Measurements from ENCODE around the gene LYRM2.

The LYRM2 gene, protein sequence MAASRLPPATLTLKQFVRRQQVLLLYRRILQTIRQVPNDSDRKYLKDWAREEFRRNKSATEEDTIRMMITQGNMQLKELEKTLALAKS

DNA sequence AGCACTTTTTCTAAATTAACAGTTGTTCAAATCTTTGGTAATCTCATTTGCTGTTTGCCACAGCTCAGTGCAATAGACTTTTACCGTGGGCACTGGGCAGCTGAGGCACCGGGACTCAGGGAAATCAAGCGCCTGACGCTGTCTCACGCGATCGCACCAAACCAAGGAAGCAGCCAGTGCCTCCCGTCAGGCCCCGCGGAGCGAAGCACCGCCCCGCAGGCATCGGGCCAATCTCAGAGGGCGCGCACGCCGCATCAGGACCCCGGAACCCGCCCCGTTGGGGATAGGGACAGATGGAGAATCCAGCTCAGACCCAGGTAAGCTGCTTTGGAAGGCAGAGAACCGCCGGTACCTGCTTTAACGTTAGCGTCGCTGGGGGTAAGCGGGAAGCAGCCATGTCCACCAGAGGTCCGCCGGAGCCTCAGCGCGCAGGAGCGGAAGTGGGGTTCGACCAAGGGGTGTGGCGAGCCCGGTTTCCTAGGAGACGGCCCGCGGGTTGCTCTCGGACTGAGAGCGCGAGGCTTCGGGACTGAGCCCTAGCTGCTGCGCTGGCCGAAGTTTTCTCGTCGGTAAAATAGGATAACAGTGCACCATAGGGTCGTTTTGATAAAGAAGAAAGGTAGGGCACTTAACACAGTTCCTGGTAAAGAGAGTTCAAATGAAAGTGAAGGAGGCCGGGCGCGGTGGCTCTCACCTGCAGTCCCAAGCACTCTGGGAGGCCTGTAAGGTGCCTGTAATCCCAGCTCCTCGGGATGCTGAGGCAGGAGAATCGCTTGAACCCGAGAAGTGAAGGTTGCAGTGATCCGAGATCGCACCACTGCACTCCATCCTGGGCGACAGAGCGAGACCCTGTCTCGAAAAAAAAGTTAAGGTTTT is at the start of gene LYRM2:
Gene LYRM2 (minus strand): TSS at position 428 of the 876 bp plus-strand sequence. CDS start 31 bp downstream, at position 397.
- peak; percentile 64 for DNase-seq

DNA sequence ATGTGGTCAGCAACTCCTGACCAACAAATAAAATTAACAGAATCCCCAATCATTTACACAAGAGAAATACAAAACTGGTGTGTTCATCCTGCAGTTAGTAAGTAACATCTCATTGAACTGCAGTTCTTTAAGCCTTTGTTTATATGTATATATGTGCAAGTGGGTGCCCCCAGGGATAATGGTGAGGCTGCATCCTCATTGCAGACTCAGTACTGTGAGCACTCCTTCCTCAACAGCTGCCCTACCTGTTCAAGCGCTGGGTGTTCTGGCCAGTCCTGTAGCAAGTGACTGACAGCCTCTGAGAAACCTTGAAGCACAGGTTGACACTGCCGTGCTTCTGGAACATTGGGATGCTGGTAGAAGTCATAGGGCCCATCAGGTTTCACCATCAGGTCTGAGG is 49.8 kb upstream of the LYRM2 start:
- DNase-seq = no peak

DNA sequence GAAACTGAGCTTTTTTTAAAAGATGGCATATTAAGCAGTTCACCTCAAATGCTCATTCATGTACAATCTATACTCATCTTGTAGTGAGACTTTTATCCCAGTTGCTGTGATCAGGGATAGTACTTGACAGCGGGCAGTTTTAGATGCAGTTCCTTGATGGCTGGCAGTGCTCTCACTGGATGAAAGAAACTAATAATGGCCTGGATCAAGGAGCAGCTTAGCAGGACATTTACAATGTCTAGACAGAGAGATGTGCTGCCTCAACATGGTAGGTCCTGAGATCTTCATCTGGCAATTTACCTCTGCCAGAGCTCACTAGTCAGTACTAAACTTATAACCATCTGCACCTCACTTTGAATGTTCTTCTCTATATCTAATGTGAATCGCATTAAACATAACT is 46.8 kb upstream of the LYRM2 start:
- DNase-seq = no peak

DNA sequence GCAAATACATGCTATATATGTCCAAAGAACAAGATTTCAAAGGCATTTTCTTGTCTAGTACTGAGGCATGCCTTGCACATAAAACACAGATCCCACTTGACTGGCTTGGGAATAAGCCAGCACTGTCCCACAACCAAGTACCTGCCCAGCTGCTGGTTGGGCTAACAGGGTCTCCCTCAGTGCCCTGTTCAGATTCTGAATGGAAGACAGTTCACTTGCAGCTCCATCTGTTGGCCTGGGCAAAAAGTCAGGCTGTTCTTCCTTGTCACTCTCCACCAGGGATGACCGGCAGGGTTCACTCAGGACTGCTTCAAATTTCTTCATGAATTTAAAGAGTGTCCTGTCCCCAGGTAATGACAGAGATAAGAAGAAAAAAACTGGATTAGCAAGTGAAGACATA is 44.4 kb upstream of the LYRM2 start:
- DNase-seq = no peak

DNA sequence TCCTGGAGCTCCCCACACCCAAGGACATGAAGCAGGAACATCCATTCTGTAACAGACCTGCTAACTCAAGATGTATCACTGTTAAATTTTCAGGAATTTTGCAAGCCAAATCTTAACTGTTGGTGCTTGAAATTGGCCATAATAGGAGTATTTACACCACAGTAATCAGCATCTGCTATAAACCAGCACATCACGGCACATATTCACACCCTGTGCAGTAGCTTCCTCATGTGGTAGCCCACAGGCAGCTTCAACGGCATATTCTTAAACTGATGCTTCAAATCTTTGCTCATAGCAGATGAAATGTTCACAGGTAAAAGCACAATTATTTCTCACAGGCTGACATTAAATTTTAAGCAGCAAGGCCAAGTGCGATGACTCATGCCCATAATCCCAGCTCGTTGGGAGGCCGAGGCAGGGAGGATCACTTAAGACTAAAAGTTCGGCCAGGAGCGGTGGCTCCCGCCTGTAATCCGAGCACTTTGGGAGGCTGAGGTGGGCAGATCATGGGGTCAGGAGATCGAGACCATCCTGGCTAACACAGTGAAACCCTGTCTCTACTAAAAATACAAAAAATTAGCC is 43.5 kb upstream of the LYRM2 start:
- no peak for DNase-seq

DNA sequence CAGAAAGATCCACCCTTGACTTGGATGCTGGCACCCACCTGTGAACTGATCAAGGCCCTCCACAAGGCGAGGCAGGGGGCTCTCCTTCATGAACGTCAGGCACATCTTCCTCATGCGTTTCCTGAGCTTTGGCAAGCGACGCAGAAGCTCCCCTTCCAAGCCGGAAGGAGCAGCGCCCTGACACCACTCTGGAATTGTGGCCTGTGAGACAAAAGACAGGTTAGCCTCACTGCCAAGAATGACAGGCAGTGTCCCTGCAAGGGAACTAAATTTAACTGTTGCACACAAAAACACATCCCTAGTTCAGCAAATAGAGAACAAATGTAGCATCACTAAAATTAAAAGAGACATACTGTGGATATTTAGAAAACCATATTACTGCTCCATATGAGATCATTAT is 42.0 kb upstream of the LYRM2 start:
- DNase-seq = no peak

DNA sequence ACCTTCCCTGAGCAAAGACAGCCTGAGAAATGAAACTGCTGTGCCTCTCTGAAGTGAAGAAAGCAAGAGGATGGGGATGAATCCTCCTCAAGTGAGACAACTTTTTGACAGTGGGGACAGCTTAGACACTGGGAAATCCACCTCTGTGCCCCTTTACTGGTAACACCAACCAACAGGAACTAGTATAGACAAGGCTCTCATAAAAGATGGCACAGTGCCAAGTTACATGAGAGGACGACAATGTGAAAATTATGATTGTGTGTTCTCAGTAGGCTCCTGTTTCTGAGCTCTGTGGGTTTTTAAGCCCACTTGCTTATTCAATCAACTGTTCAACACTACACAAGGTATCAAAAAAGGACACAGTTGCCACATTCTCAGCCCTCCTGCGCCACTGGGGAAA is 41.6 kb upstream of the LYRM2 start:
- DNase-seq = no peak

DNA sequence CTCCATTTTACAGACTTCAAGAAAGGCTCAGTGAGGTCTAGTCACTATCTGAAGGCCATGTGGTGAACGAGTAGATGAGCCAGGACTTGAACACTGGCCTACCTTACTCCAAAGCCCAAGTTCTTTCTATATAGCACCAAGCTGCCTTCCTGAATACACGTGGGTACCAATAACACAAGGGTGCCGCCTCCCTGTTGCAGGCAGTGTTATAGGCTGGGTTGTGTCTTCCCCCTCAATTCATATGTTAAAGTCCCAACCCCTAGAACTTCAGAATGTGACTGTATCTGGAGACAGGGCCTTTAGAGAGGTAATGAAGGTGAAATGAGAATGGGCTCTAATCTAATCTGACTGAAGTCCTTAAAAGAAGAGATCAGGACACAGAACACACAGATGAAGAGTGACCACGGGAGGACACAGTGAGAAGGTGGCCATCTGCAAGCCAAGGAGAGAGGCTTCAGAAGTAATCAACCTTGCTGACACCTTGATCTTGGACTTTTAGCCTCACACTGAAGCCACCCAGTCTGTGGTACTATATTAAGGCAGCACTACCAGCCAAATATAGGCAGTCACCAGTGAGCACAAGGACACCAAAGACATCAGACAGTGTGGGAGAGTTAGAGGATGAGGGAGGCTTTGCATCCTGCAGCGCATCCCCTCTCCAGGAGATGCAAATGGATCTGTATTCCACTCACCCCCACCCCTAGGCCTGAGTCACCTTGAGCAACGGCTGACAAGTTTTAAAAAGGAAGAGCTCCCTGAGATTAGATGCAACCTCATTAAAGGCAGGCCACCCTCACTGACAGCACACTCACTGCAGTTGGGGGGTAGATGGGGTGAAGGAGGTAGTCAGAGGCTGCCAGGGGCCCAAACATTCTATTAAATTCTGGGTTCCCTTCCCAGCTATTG is 40.9 kb upstream of the LYRM2 start:
- DNase-seq = no peak

DNA sequence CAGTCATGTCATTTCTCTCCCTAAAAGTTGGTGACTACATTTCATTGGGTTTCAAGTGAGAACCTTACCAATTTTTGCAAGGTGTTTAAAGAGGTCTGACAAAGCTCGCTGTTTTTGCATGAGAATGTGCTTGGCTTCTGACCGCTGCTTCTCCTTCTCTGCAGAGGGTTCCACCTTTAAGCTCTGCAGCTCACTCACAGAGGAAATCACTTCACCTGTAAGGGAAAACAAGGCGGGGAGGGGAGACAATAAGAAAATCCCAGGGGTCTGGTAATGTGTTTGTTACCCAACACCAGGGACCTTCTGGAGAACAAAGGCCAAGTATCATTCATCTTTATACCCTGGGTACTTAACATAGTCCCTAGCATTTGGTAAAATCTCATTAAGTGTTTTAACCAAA is 40.0 kb upstream of the LYRM2 start:
- no peak for DNase-seq

DNA sequence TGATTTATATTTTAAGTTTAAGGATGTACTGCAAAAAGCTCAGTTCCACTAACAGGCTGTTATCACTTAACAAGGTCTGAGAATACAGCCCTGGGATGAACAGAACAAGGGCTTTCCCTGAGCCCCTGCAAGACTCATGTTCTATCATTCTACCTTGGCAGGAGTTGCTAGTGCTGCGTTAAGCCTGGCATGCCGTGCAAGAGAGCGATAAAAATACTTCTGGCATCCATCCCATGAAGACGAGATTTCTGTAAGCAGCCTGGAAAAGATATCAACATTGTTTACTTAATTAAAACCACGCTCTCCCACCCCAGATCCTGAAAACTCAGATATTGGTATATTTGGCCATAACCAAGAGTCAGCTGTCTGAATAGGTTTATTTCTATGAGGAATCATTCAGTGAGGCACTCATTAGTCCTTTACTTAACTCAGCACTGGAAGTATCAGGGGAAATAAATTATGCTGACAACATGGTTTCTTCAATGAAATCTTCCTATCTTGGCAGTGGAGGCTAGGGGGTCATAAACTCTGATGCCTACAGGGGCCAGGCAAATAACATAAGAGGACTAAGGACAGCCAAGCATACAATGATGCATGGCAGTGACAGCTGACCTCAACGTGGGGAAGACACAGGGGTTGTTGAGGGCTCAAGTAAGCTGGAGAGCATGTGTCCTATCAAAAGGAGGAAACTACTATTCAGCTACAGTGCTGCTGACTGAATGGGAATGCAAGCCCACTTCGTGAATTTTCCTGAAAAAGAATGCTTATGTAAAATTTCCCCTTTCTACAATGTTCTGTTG is 37.6 kb upstream of the LYRM2 start:
- no peak for DNase-seq

DNA sequence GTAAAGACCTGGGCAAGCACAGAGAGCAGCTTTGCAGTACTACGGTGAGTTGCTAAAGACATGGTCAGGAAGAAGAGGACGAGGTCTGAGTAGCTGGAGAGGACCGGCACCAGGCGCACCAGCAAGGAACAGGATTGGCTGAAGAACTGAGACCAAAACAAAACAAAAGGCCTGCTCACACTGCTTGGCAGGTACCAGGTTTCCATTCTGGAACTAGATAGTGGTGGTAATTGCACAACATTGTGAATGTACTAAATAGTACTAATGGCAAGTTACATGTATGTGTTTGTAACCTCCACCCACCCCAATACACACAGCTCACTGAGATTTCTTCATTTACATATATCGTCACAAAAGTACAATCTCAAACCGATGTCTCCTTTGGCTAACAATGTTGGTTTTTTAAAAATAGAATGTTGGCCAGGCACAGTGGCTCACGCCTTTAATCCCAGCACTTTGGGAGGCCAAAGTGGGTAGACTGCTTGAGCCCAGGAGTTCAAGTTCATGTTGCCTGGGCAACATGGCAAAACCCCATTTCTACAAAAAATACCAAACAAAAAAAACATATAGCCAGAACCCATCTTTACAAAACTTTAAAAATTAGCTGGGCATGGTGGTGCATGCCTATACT is 32.5 kb upstream of the LYRM2 start:
- DNase-seq = no peak

DNA sequence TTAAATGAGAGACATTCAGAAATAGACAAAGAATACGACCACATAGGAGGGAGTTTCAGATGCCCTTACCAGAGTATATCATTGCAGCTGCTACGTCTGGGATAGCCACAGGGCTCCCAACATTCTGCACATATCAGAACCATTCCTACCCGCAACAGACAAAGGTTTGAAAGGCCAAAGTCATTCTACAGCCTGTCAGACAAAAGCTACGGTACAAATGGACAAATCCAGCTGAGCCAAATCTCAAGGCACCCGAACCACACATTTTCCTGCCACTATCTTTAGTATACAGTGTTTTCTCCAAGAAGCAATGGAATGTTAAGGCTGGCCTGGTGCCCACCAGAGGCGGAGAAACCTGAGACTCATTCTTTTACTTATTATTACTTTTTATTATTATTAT is 30.5 kb upstream of the LYRM2 start:
- DNase-seq = no peak

DNA sequence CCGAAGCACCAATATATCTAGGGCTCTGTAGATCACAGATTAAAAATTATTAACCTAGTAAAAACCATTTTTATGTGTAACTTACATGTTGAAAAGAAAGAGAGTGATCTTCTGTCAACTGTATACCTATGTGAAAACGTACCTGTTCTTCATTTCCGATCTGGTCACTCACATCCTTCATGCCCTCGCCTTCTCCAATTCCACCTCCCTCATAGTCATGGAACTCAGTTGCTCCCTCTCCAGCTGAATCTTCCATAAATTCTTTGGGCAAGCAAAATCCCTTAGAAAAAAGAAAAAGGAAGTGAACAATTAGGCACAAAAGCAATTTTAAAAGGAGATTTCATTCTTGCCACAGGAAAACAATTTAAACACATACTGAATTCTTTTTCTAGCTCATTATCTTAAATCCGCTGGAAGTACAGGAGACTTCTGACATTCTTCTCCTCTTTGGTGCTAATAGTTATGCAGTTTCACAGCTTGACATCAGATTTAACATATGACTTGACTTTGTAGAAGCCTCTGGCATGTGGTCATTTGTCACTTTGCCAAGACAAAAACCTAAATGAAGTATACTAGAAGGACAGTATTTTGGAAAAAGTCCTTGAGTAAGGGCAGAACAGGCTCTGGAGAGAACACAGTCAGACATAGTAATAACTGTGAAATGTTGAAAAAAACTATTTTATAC is 29.5 kb upstream of the LYRM2 start:
- no peak for DNase-seq

DNA sequence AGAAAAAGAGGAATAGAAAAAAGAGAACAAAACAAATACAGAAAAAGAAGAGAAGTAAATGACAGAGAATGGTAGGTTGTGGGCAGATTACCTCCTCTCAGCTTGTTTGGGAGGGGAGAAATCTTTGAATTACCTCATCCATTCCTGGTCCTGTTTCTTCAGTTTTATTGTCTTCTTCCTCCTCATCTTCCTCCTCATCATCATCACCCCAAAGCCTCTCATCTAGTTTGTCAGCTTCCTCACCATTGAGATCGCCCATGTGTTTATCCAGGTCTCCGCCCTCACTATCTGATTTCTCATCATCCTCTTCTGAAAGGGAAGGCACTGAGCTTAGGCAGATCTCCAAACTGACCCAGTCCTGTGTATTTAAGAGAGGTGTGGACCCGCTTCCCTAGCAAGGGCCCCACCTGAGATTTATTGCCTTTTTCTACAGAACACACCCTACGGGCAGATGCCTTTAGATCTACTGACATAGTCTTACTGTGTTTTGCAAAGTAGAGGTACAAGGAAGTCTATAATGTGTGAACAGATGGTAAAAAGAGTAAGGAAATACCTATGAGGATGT is 24.2 kb upstream of the LYRM2 start:
- no peak for DNase-seq

DNA sequence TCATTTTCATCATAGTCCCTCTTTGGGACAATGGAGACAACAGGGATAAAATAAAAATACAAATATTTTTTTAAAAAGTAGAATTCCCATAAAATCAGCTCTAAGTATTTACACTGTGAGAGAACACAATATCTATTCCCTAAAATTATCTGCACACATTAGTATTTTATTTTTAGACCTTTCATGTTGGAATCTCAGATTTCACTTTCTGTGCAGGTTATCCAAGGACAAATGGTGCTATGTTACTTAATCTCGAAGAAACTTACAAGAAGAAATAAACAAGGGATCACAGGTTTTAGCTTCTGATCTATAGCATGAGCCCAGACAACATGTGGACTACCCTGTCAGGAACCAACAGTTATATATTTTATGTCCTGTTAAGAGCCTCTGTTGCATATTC is 23.0 kb upstream of the LYRM2 start:
- DNase-seq = no peak

DNA sequence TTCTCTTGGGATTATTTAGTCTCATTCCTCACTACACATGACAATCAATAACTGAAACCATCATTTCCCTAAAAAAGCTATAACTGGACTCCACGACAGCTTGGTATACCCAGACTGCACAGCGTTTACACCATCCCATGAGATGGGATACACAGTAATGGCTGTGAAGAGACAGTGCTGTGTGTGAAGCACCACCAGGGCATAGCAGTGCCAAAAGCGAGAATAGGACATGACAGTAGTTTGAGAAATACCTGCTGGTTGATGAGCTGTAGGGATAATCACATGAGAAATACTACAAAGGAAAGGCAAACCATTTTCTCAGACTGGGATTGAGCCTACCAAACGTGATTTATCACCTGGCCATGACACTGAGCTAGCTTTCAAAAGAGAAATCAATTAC is 22.4 kb upstream of the LYRM2 start:
- no peak for DNase-seq

DNA sequence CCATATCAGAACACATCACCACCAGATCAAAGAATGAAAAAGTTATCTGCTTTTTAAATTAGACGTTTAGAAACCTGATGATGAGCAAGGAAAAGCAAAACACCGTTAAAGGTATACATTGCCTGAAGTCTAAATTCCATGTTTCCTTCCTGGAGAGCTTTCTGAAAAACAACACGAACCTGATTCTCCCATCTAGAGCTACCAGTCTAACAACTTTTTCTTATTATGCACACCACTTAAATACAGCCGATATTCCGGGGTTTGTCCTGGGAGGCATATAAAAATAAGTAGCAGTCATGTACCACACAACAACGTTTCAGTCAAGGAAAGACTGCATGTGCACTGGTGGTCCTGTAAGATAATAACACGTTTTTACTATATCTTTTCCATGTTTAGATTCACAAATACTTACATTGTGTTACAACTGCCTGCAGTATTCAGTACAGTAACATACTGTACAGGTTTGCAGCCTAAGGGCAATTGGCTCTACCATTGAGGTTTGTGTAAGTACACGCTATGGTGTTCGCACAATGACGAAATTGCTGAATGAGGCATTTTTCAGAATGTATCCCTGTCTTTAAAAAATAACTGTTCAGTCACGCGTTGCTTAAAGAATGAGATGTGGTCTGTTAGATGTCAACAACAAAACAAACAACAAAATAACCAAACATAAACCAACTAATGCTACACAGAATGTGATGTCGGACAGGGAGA is 19.1 kb upstream of the LYRM2 start:
- DNase-seq = no peak

DNA sequence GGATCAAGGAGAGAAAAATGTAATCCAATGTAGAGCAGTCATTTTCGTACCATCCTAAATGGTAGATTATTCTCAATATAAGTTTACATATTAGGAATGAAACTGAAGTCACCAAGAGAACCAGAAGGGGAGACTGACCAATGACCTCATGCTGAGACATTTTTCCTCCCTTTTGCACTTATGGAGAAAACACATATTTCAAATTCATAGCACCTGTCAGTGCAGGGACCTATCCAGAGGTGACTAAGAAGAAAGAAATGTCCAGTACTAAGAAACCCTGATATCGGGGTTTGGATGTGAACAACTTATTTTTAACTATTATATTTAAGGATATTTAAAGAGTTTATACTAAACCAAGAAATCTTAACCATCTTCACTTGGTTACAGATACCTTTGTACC is 16.6 kb upstream of the LYRM2 start:
- DNase-seq = no peak

DNA sequence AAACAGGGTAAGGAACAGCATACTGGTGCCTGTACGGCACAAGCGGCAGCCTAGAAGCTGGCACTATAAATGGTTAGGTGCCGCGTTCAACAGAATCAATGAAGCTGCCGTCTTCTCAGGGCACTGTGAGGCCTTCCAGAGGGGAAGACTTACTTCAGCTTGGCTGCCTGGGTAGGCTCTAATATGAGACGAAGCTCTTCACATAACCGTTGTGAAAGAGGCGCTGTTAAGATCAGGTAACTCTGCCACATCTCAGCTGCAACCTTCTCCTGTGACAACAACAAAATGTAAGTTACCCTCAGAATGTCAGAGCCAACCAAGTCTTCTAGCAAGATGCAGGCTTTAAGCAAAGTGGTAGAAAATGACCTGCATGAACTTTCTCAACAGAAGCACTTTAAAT is 12.0 kb upstream of the LYRM2 start:
- no peak for DNase-seq

DNA sequence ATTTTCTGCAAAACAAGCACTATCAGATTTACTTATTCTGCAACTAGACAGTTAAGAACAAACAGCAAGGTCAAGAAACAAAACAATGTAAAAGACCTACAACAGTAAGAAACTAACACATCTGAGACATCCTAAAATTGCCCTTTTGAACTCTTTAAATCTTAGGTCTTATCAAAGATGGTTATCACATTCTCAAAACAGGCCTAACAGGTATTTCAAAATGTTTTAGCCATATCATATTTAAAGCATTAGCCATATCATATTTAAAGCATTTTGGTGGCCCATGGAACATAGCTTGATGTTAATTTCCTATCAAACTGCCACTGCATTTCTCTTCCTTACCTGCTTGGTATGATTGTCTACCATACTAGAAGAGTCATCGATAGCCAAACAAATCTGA is 11.1 kb upstream of the LYRM2 start:
- DNase-seq = no peak

All from NCI-H1436 treated with DMSO at 0.1 percent for 48 hours (cell line).